ENCODE measurements around the gene TMEM14A.
"Not testable (repeated sequence)": the region's sequence is repeated elsewhere in the genome, so short reads cannot be mapped to it uniquely, and the experiment has no call there.

TMEM14A gene

DNA sequence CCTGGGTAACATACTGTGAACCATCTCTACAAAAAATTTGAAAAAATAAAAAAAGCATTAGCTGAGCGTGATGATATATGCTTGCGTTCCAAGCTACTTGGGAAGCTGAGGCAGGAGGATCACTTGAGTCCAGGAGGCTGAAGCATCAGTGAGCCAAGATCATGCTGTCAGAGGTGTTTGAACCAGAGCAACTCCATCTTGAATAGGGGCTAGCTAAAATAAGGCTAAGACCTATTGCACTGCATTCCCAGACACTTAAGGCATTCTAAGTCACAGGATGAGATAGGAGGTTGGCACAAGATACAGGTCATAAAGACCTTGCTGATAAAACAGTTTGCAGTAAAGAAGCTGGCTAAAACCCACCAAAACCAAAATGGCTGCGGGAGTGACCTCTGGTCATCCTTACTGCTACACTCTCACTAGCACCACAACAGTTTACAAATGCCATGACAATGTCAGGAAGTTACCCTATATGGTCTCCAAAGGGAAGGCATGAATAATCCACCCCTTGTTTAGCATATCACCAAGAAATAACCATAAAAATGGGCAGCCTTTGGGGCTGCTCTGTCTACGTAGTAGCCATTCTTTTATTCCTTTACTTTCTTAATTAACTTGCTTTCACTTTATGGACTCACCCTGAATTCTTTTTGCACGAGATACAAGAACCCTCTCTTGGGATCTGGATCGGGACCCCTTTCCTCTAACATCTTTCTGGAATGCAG, 34.0 kb downstream of the TMEM14A start:
- not testable (repeated sequence) for DNase-seq

DNA sequence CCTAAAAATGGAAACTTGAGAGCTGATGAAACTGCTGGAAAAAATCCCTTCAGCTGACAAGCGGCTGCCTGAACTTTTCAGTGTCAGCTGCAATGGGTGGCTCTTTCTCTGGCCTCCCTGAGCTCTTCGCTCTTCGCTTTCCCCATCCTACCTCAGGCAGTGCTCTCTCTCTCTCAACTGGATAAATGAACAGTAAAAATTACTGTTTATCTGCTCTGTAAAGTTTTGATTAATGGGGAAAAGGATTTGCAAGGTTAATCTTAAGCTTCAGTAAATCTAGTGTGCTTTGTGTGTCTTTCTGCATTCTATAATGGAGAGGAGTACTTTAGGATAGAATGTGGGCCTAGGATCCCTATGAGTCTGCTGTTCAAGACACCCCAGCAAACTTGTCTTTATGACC, 35.1 kb downstream of the TMEM14A start:
- DNase-seq: no peak

DNA sequence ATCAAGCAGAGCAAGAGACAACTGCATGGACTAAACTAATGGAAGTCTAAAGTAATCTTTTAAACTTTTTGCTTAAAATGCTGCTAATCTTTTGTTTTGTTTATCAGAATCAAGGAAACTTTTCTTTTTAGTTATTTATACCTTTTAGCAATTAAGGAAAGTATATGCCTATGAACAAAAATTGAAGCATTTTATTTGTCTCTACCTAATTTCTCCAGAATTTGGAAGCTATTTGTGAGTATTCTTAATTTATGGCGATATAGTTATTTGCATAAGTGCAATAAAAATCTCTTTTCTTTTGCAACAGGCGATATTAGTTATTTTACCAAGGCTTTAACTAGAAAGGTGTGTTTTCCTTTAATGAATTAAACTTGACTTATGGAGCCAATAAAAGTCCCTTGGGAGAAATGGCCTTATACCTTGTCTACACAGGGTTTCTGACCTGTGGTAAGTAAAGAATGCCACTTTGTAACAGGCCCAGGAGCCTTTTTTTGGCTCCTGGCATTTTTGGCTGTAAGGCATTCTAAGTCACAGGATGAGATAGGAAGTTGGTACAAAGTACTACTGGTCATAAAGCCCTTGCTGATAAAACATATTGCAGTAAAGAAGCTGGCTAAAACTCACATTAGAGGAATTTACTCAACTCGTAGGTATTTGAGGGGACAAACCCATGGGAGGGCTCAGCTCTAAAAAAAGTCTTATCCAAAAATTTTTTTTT, 37.2 kb downstream of the TMEM14A start:
- no peak for DNase-seq

DNA sequence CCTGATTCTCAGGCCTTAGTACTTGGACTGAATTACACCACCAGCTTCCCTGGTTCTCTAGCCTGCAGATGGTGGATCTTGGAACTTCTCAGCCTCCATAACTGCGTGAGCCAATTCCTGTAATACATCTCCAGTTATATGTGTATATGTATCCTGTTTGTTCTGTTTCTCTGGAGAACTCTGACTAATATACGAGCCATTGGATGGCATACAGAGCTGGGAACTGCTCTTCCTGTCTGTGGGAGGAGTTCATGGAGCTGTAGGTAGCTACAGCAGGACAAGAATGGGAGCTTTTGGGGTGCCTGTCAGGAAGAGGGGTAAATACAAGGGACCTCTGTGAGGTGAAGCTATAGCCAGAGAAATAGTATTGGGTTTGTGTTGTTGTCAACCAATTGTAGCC, 41.2 kb downstream of the TMEM14A start:
- no peak for DNase-seq

DNA sequence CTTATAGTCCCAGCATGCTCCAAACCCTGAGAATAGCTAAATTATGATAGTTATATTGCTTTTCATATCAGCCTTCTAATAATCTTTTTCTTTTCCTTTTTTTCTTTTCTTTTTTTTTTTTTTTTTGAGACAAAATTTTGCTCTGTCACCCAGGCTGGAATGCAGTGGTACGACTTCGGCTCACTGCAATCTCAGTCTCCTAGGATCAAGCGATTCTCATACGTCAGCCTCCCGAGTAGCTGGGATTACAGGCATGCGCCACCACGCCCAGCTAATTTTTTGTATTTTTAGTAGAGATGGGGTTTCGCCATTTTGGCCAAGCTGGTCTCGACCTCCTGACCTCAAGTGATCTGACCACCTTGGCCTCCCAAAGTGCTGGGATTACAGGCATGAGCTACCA, 43.8 kb downstream of the TMEM14A start:
- DNase-seq: not testable (repeated sequence)

DNA sequence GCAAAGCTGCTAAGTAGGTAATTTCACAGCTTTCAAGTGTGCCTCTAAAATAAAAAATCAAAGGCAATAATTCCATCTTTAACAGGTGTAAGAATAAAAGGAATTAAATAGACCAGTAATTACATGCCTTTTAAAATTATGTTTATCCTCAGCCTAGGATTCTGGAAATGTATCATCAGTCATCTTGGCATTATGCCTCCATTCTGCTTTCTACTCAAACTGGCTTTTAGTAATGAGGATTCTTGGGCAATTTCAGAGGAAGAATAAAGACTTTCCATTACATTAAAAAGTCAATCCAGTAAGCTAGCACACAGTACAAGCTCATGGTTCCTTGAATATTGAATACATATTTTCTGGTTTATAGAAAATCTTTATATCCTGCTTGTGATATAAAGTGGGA, 47.6 kb downstream of the TMEM14A start:
- no peak for DNase-seq

DNA sequence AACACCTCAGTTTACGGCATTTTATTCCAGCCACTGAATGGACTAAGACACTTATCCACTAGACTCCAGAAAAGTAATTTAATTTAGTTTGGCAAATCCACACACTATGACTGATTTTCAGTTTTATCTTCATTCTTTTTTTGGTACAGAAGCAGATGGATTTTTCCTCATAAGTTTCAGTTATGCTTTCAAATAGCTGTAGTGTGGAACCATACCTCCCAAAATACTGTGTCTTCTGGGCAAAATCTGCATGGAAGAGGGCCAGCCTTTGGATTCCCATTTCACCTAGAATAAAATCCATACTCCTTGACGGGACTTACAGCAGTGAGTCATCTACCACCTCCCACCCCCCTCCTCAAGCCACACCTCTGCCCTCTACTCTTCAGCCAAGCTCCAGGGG, 49.4 kb downstream of the TMEM14A start:
- DNase-seq: no peak

DNA sequence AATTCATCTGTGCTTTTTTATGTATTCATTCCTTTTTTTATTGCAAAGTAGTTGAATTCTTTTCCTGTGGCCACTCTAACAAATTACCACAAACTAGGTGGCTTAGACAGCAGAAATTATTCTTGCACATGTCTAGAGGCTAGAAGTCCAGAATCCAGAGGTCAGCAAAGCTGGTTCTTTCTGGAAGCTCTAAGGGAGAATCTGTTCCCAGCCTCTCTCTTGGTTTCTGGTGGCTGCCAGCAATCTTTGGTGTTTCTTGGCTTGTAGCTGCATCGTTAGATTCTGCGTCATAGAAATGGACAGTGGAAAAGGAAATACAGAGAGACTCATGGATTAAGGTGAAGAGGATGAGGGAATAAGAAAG, 53.1 kb downstream of the TMEM14A start:
- no peak for DNase-seq

DNA sequence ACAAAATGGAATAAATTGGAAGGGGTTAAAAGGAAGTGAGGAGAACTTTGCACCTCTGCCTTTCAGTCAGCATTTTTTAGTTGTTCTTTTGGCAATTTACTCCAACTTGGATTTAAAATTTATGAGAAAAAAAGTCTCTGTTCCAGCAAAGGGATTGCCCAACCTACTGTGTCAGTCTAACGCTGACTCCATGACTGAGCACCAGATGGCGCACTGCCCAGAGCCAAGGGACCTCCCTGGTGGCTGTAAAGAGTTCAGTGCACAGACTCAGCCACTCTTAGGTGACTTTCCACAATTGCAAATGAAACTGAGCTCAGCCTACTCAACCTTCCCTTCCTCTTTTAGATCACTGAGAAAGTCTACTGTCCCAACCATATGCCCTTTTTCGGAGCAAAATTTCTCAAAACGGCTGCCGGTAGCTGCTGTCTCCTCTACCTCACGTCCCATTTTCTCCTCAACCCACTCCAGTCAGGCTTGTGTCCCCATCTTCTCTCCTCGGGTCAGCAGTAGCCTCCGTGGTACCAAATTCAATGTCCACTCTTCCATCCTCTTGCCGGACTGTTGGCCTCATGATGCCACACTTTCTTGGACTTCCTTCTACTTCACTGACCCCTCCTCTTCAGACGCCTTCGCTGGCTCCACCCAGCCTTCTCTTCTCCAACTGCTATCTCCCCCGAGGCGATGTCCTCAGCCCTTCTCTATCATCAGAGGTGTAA, 53.7 kb downstream of the TMEM14A start:
- DNase-seq: peak; percentile 28 to 37

DNA sequence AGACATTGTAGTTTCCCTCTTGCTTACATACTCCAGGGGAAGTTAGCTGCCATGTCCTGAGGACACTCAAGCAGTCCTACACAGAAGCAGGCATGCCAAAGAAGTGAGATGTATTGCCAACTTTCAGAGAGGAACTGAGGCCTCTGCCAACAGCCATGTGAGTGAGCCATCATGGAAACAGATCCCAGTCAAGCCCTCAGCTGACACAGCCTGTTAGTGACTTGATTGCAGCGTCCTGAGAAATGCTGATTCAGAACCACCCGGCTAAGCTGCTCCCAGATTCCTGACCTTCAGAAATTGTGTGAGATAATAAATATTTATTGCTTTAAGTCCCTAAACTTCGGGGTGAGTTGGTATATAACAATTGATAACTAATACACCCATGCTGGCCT, 54.2 kb downstream of the TMEM14A start:
- DNase-seq: no peak

DNA sequence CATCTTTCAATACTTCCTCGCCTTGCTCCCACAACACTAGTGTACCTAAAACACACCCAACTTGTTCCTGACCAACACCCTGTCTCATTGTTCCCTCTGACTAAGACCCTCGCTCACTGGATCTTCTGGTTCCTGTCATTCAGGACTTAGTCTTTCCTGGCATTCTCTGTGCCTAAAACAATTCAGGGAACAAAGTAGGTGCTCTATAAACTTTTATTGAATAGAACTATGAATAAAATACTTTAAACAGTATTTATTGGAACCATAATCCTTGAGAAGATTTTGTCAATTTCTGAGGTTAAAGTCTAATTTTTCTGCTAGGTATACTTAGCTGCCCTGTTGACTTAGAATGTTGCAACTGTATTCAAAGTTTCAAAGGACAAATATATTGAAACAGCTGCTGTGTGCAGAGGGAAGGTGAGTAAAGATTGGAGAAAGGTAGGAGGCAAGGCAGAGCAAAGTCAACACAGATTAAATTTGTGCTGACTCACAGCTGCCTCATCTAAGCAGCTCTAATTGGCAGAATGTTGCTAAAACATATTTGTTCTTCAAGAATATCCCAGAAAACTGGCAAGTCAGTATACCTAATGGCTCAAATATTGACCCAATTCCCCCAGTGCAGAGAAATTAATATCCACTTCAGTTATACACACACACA, 54.8 kb downstream of the TMEM14A start:
- no peak for DNase-seq

DNA sequence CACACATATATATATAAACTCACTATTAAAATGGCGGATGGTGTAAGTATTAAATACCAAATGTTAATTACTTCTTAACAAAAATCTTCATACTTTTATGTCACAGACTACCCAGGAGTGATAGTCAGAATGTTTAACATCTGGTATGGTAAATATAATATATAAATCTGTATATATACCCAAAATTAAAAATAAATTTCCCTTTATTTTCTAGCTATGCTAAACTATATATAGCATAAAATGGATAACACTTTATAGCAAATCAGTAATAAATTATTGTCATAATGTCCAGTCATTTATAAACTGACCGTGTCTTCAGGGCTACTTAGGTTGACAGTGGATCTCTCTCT, 55.3 kb downstream of the TMEM14A start:
- DNase-seq: no peak

DNA sequence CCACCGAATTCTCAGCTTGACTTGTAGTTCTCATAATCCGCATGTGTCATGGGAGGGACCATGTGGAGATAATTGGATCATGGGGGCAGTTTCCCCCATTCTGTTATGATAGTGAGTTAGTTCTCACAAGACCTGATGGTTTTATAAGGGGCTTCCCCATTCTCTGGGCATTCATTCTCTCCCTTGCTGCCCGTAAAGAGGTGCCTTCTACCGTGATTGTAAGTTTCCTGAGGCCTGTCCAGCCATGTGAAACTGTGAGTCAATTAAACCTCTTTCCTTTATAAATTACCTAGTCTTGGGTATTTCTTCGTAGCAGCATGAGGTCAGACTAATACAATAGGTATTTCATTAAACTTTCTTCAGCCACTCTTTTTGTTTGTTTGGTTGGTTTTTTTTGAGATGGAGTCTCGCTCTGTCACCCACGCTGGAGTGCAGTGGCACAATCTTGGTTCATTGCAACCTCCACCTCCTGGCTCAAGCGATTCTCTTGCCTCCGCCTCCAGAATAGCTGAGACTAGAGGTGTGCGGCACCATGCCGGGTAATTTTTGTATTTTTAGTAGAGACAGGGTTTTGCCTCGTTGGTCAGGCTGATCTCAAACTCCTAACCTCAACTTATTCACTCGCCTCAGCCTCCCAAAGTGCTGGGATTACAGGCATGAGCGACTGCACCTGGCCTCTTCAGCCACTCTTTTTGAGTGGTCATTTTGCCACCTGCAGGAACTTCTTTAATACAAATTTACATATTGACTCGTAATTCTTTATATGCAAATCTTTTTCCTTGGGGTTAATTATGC, 56.0 kb downstream of the TMEM14A start:
- no peak for DNase-seq

DNA sequence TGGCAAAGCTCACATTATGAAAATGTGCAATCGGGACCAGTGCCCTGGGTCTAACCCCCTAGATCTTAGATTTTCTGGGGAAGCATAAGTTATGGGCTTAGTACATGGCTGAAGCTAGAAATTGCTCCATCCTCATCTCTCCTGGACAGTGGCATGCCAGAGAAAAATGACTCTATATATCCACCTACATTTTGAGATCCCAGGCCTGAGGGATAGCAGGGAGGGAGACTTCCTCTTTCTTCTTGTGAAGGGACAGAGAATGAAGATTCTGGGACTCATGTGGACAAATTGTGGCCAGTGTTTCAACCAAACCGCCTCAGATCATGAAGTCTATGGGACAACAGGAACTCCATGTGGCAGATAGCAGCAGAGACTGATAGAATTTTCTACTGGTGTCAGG, 57.0 kb downstream of the TMEM14A start:
- no peak for DNase-seq

DNA sequence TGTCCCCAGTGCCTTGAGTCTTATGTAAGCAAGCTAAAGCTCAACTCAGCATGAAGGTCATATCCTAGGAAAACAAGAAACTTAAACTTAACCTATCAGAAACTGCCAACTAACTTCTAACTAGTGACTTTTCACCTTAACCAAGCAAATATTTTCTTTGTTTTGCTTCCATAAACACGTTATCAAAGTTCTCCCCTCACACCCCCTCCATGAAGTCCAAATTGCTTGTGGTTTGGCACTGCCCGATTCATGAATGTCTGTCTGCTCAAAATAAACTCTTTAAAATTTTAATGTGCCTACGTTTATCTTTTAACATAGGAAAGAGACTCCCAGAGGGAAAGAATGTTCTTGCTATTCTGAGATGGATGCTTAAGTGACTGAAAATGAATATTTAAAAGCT, 57.5 kb downstream of the TMEM14A start:
- DNase-seq: no peak

DNA sequence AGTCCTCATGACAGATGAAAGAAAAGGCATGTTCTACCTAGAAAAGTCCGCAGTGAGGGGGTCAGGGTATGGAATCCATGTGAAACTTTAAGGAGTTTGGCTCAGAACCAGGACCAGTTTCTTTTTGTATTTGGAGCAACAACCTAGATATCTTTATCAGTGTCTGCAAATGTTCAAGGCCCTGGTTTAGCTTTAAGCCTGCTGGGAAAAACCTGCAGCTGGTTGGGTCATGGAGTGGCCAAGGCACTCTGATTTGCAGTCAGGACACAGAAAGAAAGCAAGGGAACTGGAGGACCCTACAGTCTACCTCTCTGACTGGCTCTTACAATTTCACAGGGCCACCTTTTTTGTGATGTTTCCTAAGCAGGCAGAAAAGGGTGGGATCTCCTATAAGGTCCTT, 58.7 kb downstream of the TMEM14A start:
- no peak for DNase-seq

DNA sequence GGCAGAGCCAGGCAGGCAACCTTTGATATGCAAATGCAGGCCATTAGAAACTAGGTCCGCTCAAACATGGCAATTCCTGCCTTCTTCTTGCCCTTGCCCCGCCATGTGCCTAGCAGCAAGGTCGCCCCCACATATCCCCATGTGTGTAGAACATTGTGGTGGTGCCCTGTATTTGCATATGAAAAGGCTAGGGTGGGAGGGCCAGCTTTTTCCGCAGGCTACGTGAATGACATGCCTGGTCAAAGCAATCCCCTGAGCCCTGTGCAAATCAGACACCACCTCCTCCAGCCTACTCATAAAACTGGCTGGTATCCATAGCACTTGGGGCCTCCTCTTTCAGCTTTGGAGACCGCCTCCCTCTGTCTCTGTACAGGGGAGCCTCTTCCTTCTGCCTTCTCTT, 60.8 kb downstream of the TMEM14A start:
- no peak for DNase-seq

DNA sequence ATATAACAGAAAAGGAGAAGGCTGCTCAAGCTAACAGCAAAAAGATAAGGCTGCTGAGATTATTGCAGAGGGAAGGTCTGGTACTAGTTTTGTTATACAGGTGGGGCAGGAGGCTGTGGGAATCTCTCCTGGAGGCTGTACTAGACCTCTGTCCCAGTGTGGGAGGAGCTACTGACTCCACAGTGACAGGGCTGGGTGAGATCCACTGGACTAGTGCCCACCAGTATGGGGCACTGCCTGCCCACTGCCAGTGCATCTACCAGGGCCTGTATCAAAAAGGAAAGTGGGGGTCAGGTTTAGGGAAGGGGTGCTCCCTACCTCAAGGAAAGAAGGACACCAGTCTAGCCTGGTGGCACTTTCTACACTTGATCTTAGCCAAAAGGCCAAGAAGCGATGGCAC, 62.3 kb downstream of the TMEM14A start:
- DNase-seq: no peak

DNA sequence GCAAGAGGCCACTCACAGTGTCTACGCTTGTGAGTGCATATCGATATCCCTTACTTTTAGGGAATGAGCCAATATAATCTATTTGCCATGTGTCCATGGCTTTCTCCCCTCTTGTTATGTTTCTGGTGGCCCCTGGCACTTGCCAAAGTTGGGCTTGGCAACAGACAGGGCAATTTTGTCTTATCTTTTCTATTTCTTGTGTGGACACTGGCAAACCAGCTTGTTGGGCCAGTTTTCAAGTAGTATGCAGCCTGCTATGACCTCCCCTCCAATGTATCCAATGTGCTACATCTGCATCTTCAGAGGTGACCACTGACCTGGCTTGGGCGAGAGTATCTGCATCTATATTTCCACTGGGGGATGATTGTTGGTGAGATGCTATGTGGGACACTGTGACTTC, 63.2 kb downstream of the TMEM14A start:
- DNase-seq: no peak

DNA sequence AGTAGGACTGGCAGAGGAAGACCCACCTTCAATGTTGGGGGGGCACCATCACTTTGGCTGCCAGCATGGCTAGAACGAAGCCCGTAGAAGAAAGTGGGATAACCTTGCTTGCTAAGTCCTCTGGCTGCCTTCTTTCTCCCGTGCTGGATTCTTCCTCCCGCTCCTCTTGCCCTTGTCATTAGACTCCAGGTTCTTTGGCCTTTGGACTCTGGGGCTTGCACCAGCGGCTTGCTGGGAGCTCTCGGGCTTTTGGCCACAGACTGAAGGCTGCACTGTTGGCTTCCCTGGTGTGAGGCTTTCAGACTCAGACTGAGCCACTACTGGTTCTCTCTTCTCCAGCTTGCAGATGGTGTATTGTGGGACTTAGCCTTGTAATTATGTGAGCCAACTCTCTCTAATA, 64.2 kb downstream of the TMEM14A start:
- no peak for DNase-seq

DNA sequence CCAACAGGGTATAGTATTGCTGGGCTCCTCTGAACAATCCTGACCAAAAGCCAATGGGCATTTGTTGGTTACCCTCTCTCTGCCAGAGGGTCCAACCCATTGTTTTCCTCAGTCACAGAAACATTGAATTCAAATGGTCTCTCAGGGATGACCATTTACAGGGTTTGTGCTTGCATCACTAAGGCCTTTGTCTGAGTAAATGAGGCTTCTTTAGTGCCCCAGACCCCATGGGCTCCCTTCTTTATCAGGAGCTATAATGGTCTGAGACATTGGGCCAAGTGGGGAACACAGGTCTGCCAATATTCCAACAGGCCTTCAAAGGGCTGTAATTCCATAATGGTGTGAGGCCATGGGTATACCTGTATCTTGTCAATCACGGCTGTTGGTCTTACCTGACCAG, 65.2 kb downstream of the TMEM14A start:
- DNase-seq: no peak

Data from activated CD4-positive, alpha-beta T cell treated with anti-CD3 and anti-CD28 coated beads, Interleukin-2, amount 50 U/mL, for 4 hours (primary cell).